Stimulated activated CD8-positive, alpha-beta memory T cell treated with anti-CD3 and anti-CD28 coated beads, Interleukin-12 subunit alpha, Interleukin-12 subunit beta, amount 100 ng/mL, for 4 hours (primary cell): ENCODE measurements around the gene NTRK1.

ENCODE experiments used
- DNase-seq: peaks from one replicate; pipeline ENCODE4 v3.0.0-alpha.2; 2020; ENCODE audit warnings: low read depth

The NTRK1 gene

GRCh38 chr1:156838972-156839371 is 21.7 kb upstream of the NTRK1 start:
- no peak for DNase-seq

GRCh38 chr1:156839426-156840109 is 21.1 kb upstream of the NTRK1 start:
- no peak for DNase-seq

- no peak for DNase-seq
These were observed 20.3 kb upstream of the NTRK1 start for GRCh38 chr1:156840186-156840897.

- DNase-seq, result no peak
These were observed 19.8 kb upstream of the NTRK1 start for GRCh38 chr1:156840898-156841279.

- no peak for DNase-seq
These were observed 19.3 kb upstream of the NTRK1 start for GRCh38 chr1:156841295-156841855.

- DNase-seq, result no peak
These were observed 17.9 kb upstream of the NTRK1 start for GRCh38 chr1:156842618-156843300.

- no peak for DNase-seq
These were observed 16.6 kb upstream of the NTRK1 start for GRCh38 chr1:156844102-156844501.

GRCh38 chr1:156844638-156845037 is 16.0 kb upstream of the NTRK1 start:
- no peak for DNase-seq

GRCh38 chr1:156845055-156845952 is 15.4 kb upstream of the NTRK1 start:
- DNase-seq, result no peak

- DNase-seq, result no peak
These were observed 14.6 kb upstream of the NTRK1 start for GRCh38 chr1:156845953-156846545.

- DNase-seq, result no peak
These were observed 14.0 kb upstream of the NTRK1 start for GRCh38 chr1:156846643-156847042.

- DNase-seq, result no peak
These were observed 12.8 kb upstream of the NTRK1 start for GRCh38 chr1:156847591-156848460.

GRCh38 chr1:156848461-156849150 is 12.1 kb upstream of the NTRK1 start:
- no peak for DNase-seq

- no peak for DNase-seq
These were observed 11.5 kb upstream of the NTRK1 start for GRCh38 chr1:156849151-156849496.

GRCh38 chr1:156851779-156852417 is 8.8 kb upstream of the NTRK1 start:
- no peak for DNase-seq

GRCh38 chr1:156852418-156852874 is 8.2 kb upstream of the NTRK1 start:
- DNase-seq, result no peak

GRCh38 chr1:156853761-156854160 is 6.9 kb upstream of the NTRK1 start:
- DNase-seq, result no peak

- DNase-seq, result no peak
These were observed 6.0 kb upstream of the NTRK1 start for GRCh38 chr1:156854634-156855033.

- DNase-seq, result no peak
These were observed 4.3 kb upstream of the NTRK1 start for GRCh38 chr1:156856282-156856785.
